Measurements from ENCODE around the gene LDLRAD2. TPM values are rescaled to one million over a fixed set of nuclear protein-coding genes. Genes with fewer than 3 reads are reported as not detected.
A peak's percentile ranks its signal among the peaks of the same experiment; 100 is the strongest.

Gene LDLRAD2
- total RNA-seq, 2 donors from 2014 or later, result not detected

- H3K4me1 ChIP-seq, result peaks cover 0 to 14% of the 10 kb centered on the region in 2 donors
- no peak for DNase-seq (ENCODE audit: low spot score)
These were observed 43.4 kb downstream of the LDLRAD2 start for GRCh38 chr1:21855257-21856096.

DNA sequence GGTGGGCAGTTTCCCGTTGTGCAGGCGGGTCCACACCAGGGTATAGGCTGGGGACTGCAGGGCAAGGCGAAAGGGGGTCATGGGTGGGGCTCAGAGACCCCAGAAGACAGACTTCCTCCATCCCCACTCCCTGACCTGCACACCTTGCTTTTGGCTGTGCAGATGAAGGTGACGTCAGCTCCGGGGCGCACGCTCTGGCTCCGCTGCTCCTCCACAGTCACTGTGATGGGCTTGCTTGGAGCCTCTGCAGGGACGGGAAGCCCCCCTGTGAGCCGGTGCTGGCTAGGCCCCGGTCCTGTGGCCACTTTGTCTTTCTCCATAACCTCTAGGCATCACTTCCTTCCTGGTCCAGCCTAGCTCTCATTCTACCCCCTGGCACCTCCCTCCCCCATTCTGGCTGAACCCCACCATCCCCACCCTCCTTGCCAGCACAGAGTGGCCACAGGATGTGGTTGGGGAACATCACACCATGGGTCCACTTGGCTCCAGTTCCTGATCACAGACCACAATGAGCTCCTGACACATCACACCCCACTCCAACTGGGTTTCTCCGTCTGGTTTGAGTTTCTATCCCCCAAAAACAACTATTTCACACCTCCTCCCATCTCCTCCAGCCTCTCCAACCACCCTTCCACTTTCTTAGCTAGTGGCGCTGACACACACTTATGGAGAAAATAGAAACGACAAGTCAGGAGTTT lies 45.2 kb downstream of the LDLRAD2 start:
- TF ChIP-seq, protein P1, sequence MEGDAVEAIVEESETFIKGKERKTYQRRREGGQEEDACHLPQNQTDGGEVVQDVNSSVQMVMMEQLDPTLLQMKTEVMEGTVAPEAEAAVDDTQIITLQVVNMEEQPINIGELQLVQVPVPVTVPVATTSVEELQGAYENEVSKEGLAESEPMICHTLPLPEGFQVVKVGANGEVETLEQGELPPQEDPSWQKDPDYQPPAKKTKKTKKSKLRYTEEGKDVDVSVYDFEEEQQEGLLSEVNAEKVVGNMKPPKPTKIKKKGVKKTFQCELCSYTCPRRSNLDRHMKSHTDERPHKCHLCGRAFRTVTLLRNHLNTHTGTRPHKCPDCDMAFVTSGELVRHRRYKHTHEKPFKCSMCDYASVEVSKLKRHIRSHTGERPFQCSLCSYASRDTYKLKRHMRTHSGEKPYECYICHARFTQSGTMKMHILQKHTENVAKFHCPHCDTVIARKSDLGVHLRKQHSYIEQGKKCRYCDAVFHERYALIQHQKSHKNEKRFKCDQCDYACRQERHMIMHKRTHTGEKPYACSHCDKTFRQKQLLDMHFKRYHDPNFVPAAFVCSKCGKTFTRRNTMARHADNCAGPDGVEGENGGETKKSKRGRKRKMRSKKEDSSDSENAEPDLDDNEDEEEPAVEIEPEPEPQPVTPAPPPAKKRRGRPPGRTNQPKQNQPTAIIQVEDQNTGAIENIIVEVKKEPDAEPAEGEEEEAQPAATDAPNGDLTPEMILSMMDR (IDR thresholded peaks at IDR 0.05), result no peak
- no peak for DNase-seq (ENCODE audit: low spot score)
- Histone ChIP-seq H3K36me3 (peaks cover 100% of the 10 kb centered on the region), H3K27me3 (no peaks in the 10 kb centered on the region), H3K4me3 (no peak overlapping the region), H3K9me3 (no peaks in the 10 kb centered on the region), H3K27ac (peak overlapping the region in 1 of 2 donors; percentile 8), H3K4me1 (peaks cover 0 to 14% of the 10 kb centered on the region in 2 donors)

More at GRCh38 chr1:21855257-21856096, 43.4 kb downstream of the LDLRAD2 start:
- Histone ChIP-seq H3K27me3 (no peaks in the 10 kb centered on the region), H3K36me3 (peaks cover 100% of the 10 kb centered on the region), H3K4me3 (no peak overlapping the region), H3K9me3 (no peaks in the 10 kb centered on the region), H3K27ac (no peak overlapping the region)
- TF ChIP-seq, protein P1 (IDR thresholded peaks at IDR 0.05), result no peak

GRCh38 chr1:21857840-21858670 lies 46.0 kb downstream of the LDLRAD2 start:
- Histone ChIP-seq H3K4me3 (no peak overlapping the region), H3K4me1 (peaks cover 0 to 14% of the 10 kb centered on the region in 2 donors), H3K36me3 (peaks cover 93% of the 10 kb centered on the region), H3K27ac (peak overlapping the region in 1 of 2 donors; percentile 8), H3K27me3 (no peaks in the 10 kb centered on the region), H3K9me3 (no peaks in the 10 kb centered on the region)
- no peak for DNase-seq (ENCODE audit: low spot score)
- TF ChIP-seq, protein P1 (IDR thresholded peaks at IDR 0.05), result no peak

- DNase-seq (ENCODE audit: low spot score), result no peak
- Histone ChIP-seq H3K27ac (no peak overlapping the region), H3K4me1 (peaks cover 0 to 14% of the 10 kb centered on the region in 2 donors), H3K27me3 (no peaks in the 10 kb centered on the region), H3K4me3 (no peak overlapping the region), H3K9me3 (no peaks in the 10 kb centered on the region), H3K36me3 (peaks cover 93% of the 10 kb centered on the region)
- TF ChIP-seq, protein P1 (IDR thresholded peaks at IDR 0.05), result no peak
These were observed 47.7 kb downstream of the LDLRAD2 start for GRCh38 chr1:21859669-21860179.

DNA sequence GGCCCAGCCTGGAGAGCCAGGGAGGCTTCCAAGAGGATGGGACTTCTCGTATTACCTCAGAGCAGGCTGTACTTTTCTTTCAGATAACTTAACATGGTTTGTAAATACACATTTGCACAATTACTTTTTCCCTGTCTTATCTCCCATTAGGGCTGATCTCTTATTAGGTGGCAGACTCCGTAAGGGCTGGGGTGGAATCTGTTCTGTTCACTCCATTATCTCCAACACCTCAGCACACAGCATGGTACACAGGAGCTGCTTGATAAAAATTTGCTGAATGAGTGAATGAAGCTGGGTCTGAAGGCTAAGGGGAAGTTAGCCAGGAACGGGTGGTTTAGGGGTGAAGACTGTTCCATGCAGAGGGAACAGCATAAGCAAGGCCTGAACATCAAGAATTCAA lies 48.9 kb downstream of the LDLRAD2 start:
- H3K4me1 ChIP-seq, result peaks cover 0 to 14% of the 10 kb centered on the region in 2 donors
- no peak for DNase-seq (ENCODE audit: low spot score)
- no peaks in the 10 kb centered on the region for H3K9me3 ChIP-seq
- no peak overlapping the region for H3K4me3 ChIP-seq
- H3K27me3 ChIP-seq, result no peaks in the 10 kb centered on the region
- no peak overlapping the region for H3K27ac ChIP-seq
- peaks cover 93% of the 10 kb centered on the region for H3K36me3 ChIP-seq
- TF ChIP-seq, protein P1 (IDR thresholded peaks at IDR 0.05), result no peak

Measured in right atrium auricular region (tissue), 2 donors.